Dedifferentiated amniotic fluid mesenchymal stem cell (primary cell): ENCODE results near the gene IL17RB.

Source experiments
- DNase-seq: peaks from one replicate; pipeline ENCODE4 v3.0.0-alpha.2; 2016; ENCODE audit errors: extremely low spot score

The IL17RB gene

GRCh38 chr3:53830944-53831343 is 15.4 kb upstream of the IL17RB start:
- DNase-seq: no peak

- DNase-seq: no peak
Observed at GRCh38 chr3:53833053-53833645, 13.2 kb upstream of the IL17RB start.

DNA sequence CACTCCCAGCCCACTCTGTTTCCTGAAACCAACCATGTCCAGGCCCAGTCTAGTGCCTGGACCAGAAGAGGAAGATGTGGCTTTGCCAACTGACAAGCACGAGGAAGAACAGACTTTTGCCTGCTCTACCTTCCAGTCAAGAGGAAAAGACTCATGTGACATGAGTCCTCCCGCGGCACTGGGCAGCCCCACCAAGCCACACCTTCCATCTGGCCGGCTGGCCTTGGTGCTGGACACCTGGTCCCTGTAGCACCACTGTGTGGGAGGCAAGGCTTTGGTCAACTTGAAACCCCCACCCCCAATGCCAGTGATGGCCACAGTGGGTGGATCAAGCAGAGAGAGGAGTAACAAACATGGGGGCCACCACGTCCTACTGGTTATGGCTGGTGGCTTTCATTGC is 12.7 kb upstream of the IL17RB start:
- no peak for DNase-seq

DNA sequence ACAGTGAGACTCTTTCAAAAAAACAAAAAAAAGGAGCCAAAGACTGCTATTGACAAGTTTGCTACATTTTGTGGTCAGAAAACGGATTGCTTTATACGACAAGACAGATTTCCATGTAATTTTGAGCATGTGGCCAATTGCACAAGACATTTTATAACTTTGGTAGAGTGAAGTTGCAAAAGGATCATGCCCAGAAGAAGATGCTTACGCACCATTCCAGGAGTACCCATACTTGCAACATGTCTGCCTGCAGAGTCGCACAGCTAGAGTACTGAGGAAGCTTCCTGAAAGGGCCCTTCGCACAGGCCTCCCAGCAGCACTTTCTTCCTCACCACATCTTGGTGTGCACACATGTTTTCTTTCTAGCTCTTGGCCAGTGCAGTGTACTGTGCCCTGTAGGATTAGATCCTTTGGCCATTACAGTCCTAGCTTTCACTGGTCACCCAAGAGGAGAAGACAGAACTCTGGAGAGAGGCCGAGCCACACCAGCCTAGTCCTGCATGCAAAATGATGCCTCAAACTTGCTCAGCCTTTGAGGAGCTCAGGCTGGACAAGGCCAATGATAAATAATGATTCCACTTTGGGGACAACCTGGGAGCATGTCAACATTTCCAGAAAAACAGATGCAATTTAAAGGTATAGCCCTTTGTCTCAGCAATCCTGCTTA is 11.8 kb upstream of the IL17RB start:
- no peak for DNase-seq

DNA sequence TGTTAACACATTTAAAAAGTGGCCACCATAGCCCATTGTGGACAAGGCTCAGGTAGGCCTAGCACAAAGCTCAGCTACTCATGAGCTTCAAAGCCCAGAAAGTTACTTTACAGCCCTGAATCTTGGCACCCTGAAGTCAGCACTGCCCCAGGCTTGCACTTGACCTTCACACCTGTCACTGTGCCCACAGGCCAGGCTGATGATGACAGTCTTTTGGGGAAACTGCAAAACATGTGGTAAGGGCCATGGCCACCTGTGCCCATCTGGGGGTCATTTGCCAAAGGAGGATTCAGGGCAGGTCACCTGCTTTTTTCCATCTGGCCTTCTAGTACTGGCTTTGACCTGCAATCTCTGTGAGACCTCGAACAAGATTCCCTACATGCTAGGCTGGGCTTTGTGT is 11.1 kb upstream of the IL17RB start:
- DNase-seq: no peak

GRCh38 chr3:53836084-53836872 is 10.1 kb upstream of the IL17RB start:
- DNase-seq: no peak

- no peak for DNase-seq
Observed at GRCh38 chr3:53837331-53837730, 9.0 kb upstream of the IL17RB start.

GRCh38 chr3:53841296-53841695 is 5.1 kb upstream of the IL17RB start:
- no peak for DNase-seq

- no peak for DNase-seq
Observed at GRCh38 chr3:53842436-53843194, 3.8 kb upstream of the IL17RB start.

GRCh38 chr3:53843195-53844177 is 2.9 kb upstream of the IL17RB start:
- DNase-seq: no peak

- DNase-seq: no peak
Observed at GRCh38 chr3:53844262-53845102, 1.9 kb upstream of the IL17RB start.

DNA sequence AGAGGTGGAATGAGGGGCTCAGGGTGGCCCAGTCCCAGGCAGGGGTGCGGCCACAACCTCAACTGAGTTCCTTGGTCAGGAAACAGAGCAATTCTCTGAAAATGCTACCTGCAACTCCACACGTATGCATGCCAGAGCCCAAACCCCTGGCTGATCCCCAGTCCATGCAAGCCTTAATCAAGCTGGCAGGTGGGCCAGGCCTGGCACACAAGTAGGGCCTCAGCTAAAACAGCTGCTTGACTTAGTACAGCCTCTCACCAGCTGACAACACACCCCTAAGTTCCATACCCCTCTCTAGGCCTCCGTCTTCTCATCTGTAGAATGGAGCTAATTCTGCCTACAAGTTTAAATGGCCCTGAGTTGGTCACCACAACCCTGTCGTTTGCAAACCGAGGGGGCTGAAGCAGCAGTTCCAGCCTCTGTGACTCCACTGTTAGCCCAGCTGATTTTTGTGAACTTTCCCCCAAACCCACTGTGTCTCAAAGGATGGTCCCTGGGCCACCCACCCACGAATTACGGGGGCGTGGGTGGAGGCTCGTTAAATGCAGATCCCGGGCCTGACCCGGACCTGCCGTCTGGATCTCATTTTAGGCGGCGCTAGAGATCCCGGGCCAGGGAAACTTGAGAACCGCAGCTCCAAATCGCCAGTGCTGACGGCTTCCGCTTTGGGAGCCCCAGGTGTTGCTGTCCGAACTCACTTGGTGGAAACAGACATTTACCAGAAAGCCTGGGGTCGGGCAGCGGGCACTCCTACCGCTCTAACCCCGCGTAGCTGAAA is 1.1 kb upstream of the IL17RB start:
- DNase-seq: peak; percentile 40

GRCh38 chr3:53845881-53846133 is 561 bp upstream of the IL17RB start:
- DNase-seq: no peak

DNA sequence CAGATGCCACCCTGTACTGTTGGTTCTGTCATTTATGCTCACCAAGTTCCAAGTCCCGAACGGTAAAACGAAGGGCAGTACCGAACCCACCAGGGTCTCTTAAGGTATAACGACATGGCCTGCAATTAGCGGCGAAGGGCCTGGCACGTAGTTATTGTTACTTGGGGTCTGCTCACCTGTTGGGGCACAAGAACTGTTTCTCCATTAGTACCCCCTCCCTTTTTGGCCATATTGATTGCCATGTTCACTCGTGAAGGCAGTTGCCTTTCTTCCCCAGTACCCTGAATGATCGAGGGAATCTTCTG is 435 bp downstream of the IL17RB start:
- no peak for DNase-seq

- DNase-seq: no peak
Observed at GRCh38 chr3:53849916-53850315, 3.5 kb downstream of the IL17RB start.

- no peak for DNase-seq
Observed at GRCh38 chr3:53850895-53851294, 4.5 kb downstream of the IL17RB start.

DNA sequence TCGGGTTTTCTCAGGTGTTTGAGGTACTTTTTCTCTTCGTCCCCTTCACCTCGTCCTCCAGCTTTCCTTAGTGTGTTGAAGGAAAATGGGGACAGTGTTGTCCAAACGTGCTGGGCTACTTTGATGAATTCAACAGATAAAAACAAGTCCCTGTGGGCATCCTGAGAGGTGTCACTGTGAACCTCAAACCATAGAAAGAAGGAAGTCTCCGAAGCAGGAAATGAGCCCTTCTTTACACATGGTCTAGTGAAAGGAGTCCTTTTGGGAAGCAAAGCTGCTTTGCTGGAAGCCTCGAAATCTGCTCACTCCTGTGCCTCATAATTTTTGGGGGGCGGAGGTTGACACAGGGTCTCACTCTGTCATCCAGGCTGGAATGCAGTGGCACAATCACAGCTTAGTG is 10.6 kb downstream of the IL17RB start:
- no peak for DNase-seq

DNA sequence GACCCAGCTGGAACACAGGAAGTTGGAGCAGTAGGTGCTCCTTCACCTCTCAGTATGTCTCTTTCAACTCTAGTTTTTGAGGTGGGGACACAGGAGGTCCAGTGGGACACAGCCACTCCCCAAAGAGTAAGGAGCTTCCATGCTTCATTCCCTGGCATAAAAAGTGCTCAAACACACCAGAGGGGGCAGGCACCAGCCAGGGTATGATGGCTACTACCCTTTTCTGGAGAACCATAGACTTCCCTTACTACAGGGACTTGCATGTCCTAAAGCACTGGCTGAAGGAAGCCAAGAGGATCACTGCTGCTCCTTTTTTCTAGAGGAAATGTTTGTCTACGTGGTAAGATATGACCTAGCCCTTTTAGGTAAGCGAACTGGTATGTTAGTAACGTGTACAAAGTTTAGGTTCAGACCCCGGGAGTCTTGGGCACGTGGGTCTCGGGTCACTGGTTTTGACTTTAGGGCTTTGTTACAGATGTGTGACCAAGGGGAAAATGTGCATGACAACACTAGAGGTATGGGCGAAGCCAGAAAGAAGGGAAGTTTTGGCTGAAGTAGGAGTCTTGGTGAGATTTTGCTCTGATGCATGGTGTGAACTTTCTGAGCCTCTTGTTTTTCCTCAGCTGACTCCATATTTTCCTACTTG is 11.9 kb downstream of the IL17RB start:
- no peak for DNase-seq

DNA sequence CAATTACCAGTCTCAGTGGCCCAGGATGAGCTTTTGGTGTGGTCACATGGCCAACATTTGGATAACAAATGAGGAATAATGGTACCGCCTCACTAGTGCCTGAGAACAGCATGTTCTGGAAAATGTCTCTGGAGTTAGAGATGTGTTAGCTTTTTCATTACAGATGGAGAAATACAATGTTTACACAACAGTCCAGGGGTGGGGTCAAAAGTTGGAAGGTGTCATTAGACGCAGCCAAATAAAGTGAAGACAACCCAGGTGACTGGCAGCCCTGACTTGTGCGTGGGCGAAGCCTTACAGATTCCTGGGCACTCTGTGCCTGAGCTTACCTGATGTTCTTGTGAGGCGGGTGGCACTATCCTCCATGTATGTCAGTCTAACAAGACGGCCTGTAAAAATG is 12.8 kb downstream of the IL17RB start:
- no peak for DNase-seq
